ENCODE data around the gene OSBP.

The OSBP gene

DNA sequence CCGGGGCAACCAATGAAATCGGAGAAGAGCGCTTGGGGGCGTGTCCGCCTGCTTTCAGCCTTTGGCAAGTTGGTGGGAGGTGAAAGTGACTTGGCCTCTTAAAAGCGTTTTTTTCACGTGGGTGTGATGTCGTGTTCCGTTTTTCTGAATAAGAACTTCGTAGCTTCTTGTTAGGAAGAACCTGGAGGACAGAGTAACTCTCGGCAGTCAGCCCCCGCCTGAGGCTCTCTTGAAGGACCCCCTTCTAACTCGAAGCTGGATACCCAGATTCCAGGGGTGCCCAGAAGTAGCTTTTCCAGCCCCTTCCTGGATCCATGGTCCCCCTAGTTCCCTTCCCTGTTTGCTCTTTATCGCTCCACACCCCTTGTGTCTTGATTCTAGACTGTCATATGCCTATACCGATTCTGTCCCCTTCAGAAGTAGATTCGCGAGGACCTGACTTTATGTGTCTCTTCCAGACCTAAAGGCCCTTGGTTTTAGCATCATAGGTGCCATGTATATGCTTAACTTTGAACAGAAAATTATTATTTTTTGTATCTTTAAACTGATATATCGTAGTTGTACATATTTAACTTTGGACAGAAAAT, 915 bp upstream of the OSBP start:
- TF ChIP-seq, protein P1, sequence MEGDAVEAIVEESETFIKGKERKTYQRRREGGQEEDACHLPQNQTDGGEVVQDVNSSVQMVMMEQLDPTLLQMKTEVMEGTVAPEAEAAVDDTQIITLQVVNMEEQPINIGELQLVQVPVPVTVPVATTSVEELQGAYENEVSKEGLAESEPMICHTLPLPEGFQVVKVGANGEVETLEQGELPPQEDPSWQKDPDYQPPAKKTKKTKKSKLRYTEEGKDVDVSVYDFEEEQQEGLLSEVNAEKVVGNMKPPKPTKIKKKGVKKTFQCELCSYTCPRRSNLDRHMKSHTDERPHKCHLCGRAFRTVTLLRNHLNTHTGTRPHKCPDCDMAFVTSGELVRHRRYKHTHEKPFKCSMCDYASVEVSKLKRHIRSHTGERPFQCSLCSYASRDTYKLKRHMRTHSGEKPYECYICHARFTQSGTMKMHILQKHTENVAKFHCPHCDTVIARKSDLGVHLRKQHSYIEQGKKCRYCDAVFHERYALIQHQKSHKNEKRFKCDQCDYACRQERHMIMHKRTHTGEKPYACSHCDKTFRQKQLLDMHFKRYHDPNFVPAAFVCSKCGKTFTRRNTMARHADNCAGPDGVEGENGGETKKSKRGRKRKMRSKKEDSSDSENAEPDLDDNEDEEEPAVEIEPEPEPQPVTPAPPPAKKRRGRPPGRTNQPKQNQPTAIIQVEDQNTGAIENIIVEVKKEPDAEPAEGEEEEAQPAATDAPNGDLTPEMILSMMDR (IDR thresholded peaks at IDR 0.05; ENCODE audit: insufficient read depth, low read depth, low read length, missing control alignments): no peak
- H3K4me3 ChIP-seq (ENCODE audit: low read depth, low read length): peak overlapping the region; percentile 82
- no peak for DNase-seq (ENCODE audit: low read depth)

DNA sequence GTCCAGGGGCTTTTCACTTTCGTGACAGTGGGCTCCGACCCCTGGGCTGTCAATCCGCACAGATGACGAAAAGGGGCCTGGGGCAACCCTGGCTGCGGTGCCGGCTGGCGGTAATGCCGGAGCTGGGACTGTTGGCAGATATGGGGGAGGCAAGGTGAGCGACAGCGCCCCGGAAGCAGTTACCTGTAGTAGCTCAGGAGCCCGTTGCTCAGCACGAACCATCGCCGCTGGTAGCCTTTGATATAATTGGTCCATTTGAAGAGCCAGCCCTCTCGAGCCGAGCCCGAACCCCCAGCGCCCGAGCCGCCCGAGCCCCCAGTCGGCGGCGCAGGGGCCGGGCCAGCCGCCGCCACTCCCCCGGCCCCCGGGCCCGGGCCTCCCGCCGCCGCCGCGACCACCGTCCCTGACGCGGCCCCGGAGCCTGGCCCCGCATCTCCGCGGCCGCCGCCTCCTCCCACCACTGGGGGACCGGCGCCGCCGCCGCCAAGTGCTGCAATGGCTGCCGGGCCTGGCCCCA, 396 bp downstream of the OSBP start:
- peak; percentile 76 for DNase-seq (ENCODE audit: low read depth)
- TF ChIP-seq, protein P1 (IDR thresholded peaks at IDR 0.05; ENCODE audit: insufficient read depth, low read depth, low read length, missing control alignments): no peak
- peak overlapping the region; percentile 100 for H3K4me3 ChIP-seq (ENCODE audit: low read depth, low read length)

GRCh38 chr11:59614277-59615119, 1.1 kb downstream of the OSBP start:
- peak overlapping the region; percentile 100 for H3K4me3 ChIP-seq (ENCODE audit: low read depth, low read length)
- TF ChIP-seq, protein P1 (IDR thresholded peaks at IDR 0.05; ENCODE audit: insufficient read depth, low read depth, low read length, missing control alignments): no peak
- DNase-seq (ENCODE audit: low read depth): peak; percentile 22

GRCh38 chr11:59611570-59612565, 3.7 kb downstream of the OSBP start:
- DNase-seq (ENCODE audit: low read depth): no peak
- H3K4me3 ChIP-seq (ENCODE audit: low read depth, low read length): no peak overlapping the region
- TF ChIP-seq, protein P1 (IDR thresholded peaks at IDR 0.05; ENCODE audit: insufficient read depth, low read depth, low read length, missing control alignments): no peak

GRCh38 chr11:59610289-59610688, 5.3 kb downstream of the OSBP start:
- no peak overlapping the region for H3K4me3 ChIP-seq (ENCODE audit: low read depth, low read length)
- TF ChIP-seq, protein P1 (IDR thresholded peaks at IDR 0.05; ENCODE audit: insufficient read depth, low read depth, low read length, missing control alignments): no peak
- no peak for DNase-seq (ENCODE audit: low read depth)

GRCh38 chr11:59607703-59608454, 7.7 kb downstream of the OSBP start:
- TF ChIP-seq, protein P1 (IDR thresholded peaks at IDR 0.05; ENCODE audit: insufficient read depth, low read depth, low read length, missing control alignments): no peak
- DNase-seq (ENCODE audit: low read depth): no peak
- H3K4me3 ChIP-seq (ENCODE audit: low read depth, low read length): no peak overlapping the region
